Ovary (tissue), 3 donors: ENCODE results near the gene DNAJB1.

Experiments used
- CTCF ChIP-seq, 3 donors: fragments of 450-650 bp in 2 of 3; fragments of 200-600 bp in 1 of 3; IDR thresholded peaks; one replicate each; pipeline versions ENCODE4 v1.5.1 to v1.8.0; 2016 to 2022; ENCODE audit warnings: antibody characterized with exemption in 3 of 3, mild to moderate bottlenecking in 1 of 3
- EP300 ChIP-seq: sonication (generic); formaldehyde crosslinking; IDR thresholded peaks from one replicate; pipeline ENCODE4 v1.6.1; 2017; ENCODE audit warnings: antibody characterized with exemption
- POLR2A ChIP-seq: fragments of 450-650 bp; IDR thresholded peaks from one replicate; pipeline ENCODE4 v1.6.1; 2017; ENCODE audit warnings: antibody characterized with exemption, mild to moderate bottlenecking, moderate library complexity
- donor health status: DM: no; HTN: no; CAD: no.

GRCh38 chr19:14517446-14517839 lies 754 bp downstream of the DNAJB1 start:
- no peak for TF ChIP-seq CTCF (IDR thresholded peaks at IDR 0.05)
- TF ChIP-seq POLR2A: no peak
- TF ChIP-seq EP300: no peak
